Right hindlimb (tissue), 1 donor: Measurements from ENCODE around the gene SUCLG2.

Experiments used
- DNase-seq: peaks from one replicate; pipeline ENCODE4 v3.0.0-alpha.2; 2018

Gene SUCLG2

DNA sequence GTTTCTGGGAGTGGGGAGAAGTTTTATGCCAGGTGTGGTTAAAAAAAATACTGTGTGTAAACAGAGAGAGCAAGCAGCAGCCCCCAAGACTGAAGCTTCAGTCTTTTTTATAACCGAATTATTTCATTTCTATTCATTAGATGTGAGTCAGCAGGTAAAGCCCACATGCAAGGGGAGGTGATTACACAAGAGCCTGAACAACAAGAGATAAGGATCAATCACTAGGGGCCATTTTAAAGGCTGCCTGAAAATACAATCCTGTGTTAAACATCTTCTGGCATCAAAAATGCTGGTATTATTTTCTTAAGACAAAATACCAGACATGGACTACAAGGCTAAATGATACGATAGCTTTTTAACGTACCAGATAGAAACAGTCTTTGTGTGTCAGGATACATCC is 217.3 kb downstream of the SUCLG2 start:
- no peak for DNase-seq

DNA sequence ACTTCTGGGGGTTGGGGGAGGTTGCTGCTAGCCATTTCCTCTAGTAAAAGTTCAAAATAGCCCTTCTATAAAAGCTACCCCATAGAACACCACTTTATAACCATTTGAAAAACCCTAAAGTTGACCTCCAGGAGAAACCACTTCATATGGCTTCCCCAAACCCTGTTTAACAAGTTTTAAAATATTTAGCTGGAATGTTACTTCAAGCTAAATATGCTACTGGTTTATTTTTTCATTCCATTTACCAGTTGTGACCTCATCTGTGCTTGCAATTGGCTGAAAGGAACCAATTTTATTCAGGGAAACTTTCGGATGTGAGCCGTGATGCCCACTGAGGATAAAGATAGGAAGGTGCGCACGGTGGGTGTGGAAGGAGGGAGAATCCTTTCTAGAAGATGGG is 221.3 kb downstream of the SUCLG2 start:
- DNase-seq = no peak

DNA sequence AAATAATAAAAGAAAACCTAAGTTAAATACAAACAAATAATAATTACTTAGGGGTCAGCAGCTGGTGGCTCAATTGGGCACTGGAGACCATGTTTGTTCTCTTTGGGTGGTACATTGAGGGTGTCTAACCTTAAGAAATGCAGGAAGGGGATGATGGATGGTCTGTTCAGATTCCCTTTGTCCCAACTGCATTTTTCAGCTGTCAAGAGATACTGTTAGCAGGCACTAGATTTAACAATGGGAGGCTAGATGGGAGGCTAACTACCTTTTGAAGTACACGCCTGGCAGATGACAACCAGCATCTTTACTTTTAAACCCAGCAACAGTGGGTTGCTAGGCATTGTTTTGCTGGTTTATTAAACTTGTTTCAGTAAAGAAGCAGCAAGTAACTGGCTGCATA is 222.5 kb downstream of the SUCLG2 start:
- no peak for DNase-seq

DNA sequence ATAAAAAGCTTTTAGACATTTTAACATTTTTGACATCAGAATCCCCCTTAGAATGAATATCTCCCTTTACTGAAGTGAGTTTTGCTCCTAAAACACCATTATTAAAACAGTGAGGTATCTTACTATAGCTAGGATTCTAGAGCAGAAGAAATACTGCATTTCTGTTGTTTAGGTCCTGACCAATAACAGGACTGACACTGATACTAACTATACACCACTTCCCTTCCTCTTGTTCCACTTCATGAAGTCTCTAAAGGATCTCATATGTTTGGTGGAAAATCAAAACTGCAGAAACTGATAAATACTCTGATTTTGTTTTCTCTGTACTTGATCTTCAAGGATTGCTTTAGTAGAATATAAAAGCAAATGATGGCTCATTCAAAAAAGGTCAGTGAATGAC is 230.7 kb downstream of the SUCLG2 start:
- no peak for DNase-seq

DNA sequence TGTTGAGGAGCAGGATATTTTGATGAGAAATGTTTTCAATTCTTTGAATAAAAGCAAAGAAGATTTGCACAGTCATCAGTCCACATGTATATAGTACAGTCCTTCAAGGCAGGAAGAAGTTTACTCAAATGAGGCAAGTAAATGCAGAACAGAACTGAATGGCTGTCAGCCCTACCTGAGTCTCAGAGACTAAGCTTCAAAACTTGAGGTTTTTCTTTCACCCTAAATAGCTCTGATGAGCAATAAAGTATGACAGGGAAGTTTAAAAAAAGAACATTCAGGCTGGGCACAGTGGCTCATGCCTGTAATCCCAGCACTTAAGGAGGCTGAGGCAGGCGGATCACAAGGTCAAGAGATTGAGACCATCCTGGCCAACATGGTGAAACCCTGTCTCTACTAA is 232.5 kb downstream of the SUCLG2 start:
- no peak for DNase-seq

DNA sequence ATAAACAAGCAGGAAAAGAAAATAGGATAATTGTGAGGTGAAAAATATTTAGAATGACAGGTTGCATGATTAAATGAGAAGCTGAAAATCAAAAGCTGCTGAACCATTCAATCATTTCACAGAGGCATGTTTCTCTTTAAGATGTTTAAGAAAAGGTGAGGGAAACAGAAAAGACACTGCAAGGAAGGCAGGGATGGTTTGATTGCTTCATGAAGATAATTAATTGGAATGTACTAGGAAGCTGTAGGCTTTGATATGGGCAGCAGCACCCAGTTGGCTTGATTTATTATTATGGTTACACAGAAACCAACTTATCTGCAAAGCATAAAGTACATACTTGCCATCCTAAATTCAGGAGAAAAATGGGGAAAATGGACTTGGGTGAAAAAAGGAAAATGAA is 234.6 kb downstream of the SUCLG2 start:
- no peak for DNase-seq

DNA sequence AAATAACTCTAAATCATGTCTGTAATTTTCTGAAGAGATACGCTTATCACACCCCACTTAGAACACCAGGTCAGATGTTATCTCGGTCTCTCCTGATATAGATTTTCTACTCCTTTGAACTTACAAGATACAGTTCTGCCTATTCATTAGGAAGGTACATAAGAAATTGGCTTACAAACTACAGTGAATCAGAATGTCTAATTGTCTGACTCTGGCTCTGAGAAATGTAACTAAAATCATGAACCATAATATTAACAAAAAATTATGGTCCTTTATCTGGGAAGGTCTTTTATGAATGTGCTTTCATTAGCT is 235.2 kb downstream of the SUCLG2 start:
- DNase-seq = no peak

DNA sequence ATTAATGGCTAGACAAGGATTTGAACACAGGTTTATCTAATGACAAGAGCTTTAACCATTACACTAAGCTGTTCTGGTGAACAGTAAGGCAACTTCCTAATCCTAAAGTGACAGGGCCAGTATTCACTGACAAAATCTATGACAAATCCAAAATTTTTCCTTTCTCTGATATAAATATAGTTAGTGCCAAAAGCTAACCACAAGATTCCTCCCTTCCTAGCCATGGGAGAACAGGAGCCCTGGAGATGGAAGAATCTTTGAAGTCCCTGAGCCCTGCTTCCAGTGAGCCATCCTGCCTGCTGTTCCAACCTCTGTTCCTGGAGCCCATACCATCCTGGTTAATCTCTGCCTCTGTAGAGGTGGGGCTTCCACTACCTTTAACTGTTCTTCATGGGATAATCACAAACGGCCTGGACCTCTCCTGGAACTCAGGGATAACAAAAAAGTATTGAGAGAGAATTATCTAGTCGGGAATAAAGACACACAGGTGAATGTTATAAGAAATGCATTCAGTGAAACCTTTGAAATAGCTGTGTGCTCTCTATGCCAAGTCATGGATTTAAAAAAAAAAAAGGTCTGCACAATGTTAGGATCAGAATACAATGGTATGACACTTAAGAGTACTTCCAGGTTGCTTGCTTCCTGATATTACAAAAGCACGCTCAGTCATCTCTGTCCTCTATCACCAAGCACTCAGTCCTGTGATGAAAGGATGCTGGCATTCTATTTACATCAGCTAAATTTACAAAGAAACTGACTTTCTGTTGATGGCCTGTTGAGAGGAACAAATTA is 235.8 kb downstream of the SUCLG2 start:
- DNase-seq = no peak

DNA sequence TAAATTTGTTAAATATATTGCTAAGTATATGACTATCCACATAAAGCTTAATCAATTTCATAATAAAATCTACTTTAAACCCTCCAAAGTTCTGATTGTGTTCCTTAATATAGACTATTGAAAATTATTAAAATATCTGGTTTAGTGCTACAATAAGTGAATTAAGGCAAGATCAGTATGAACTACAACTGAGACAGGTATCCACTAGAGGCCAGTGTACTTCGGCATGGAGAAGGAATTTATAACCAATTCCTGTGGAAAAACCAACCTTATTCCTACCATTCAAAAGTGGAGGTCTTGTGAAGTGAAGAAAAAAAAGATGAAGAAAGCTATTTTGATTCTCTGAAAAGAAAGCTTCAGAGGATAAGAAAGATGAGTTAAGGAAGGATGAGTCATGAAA is 237.7 kb downstream of the SUCLG2 start:
- DNase-seq = no peak

DNA sequence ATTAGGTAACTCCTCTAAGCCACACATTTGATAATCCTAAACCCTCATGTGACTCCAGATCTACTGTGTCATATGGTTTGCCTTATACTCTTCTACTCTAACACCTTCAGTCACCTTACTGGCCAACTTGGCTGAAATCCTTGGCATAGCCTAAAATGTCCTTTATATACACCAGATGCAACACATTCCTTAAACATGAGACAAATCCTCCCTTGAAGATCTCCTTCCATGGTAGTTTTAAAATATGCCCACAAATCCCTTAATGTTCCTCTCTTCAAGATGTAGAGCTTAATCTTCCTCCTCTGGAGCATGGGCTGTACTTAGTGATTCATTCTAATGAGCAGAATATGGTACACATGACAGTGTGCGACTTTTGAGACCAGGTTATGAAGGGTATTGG is 238.9 kb downstream of the SUCLG2 start:
- DNase-seq = no peak

DNA sequence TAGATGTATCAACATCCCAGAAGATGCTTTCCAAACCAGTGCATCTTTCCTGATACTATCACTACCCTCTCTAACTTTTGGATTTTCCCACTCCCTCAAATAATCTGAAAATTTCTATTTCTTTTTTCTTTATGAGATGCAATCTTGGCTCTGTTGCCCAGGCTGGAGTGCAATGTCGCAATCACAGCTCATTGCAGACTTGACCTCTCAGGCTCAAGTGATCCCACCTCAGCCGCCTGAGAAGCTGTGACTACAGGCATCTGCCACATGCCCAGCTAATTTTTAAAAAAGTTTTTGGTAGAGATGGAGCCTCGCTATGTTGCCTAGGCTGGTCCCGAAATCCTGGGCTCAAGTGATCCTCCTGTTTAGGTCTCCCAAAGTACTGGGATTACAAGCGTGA is 239.7 kb downstream of the SUCLG2 start:
- DNase-seq = no peak

DNA sequence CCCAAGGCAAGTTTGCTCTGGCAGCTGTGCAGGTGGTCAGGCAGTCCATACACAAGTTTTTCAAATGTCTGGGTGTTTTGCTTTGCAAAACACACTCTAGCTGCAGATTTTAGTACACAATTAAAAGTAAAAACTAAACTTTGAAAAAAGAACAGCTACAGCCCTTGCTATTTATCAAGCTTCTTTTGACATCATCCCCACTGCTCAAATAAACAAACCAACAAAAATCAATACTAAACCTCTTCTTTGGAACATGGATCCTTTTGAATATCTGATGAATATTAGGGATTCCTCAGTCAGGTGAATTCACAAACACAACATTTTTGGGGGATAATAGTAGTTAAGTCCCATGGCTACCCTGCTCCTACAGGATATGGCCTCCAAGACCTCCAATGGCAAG is 249.2 kb downstream of the SUCLG2 start:
- no peak for DNase-seq

DNA sequence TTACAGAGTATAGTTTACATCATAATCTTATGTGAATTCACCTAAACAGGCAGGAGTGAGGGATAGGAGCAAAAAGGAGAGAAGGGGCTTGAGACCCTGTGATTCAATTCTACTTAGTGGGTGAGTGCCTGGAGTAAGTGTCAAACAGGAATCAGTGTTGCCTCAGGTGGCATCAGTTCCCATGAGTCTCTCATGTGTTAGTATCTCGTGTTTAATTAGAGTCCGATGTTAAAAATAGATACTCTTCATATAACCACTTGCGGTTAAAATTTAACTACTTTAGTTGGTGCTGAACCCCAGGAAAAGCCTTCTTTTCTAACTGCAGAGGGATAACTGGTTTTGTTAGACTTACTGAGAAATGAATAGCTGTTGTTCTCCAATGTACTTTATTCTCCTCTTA is 251.5 kb downstream of the SUCLG2 start:
- DNase-seq = no peak

DNA sequence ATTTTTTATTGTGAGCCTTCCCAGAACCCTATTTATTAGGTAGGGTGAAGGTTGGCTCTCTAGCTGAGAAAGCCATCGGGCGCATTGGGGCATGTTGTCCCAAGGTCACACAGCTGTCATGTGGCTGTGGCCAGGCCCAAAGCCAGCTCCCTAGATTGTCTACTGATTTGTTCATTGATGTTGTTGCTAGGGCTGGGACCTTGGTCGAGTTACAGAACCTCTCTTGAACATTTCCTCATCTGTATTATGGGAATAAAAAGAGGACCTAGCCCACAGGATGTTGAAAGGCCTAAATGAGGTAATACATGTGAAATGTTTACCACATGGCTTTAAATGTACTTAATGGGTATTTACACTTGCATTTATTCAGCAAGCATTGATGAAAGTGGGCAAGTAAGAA is 252.5 kb downstream of the SUCLG2 start:
- DNase-seq = no peak

DNA sequence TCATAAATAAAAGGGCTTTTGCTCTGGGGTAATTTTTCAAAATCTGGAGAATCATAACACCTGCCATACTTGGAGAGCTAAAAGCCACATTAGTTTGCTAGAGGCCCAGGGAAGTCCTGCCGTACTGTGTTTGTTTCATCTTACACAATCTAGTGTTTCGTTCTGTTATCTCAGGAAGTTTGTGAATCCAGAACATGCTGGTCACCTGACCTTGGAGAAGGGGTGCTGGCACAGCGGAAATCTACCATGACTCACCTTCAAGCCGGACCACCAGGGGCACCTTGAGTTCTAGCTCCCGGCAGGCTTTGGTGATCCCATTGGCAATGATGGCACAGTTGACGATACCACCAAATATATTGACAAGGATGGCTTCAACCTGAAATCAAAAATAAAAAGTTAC is 253.9 kb downstream of the SUCLG2 start:
- no peak for DNase-seq

DNA sequence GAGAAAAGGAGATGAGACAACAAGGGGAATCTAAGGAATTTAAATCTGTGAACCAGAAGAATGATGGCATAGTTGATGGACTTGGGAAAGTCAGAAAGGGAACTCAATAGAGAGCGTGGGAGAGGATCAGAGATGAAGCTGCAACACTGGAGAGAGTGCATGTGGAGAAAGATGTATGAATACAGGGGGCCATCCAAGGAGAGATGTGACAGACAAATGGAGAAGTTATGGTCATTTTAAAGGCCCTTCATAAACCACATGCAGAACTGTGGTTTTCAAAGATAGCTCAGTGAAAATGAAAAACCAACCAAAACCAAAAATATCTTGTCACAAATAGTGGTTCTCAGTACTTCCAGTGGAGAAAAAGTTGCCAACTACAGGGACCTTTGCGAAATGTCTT is 265.2 kb downstream of the SUCLG2 start:
- no peak for DNase-seq

DNA sequence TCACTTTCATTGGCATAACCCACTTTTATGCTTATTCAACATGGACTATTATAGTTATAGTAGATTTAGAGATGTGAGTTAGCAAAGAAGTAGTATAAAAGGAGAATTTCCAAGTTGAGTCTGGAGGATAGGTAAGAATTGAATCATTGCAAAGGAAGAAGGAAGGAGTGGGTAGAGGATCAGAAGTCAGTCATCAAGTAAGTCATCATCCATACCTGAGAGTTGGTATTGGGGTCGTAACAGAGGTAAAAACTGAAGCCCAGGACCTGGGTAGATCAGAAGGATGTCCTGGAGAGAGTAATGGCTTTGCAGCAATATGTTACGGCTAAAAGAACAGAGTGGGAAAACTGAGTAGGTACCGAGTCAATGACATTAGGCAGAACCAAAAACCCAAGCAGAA is 265.7 kb downstream of the SUCLG2 start:
- DNase-seq = no peak

DNA sequence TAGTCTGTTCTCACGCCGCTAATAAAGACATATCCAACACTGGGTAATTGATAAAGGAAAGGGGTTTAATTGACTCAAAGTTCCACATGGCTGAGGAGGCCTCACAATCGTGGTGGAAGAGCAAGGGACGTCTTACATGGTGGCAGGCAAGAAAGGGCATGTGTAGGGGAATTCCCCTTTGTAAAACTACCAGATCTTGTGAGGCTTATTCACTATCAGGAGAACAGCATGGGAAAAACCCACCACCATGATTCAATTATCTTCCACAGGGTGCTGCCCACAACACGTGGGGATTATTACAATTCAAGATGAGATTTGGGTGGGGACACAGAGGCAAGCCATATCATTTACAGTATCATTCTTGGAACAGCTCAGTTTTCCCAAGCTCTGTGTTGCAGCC is 268.0 kb downstream of the SUCLG2 start:
- DNase-seq = no peak

DNA sequence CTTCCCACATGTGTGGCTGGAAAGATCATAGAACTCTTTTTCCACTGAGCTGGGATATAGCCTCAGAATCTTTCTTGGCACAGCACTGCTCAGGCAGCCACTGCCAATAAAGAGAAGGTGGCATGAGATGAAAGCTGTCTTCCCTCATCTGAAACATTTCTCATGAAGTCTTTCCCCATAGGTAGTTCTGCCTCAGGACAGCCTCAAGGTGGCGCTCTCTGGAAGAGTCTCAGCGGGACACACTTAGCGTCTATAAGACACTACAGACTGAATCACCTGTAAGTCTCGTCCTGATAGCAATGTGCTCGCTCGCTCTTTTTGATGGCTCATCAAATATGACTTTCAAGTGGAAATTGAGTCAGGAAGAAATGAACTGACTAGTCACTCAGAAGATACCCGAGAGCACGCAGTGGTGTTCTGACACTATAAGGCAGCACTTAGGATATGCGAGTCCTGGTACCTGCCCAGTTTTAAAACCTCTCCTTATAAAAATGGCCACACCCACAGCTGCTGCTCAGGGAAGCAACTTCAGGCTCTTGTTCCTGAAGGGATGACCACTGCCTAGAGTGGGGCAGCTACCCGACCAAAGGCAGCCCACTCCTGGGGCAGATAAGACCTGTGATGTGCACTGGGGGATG is 269.5 kb downstream of the SUCLG2 start:
- DNase-seq = peak; percentile 60

DNA sequence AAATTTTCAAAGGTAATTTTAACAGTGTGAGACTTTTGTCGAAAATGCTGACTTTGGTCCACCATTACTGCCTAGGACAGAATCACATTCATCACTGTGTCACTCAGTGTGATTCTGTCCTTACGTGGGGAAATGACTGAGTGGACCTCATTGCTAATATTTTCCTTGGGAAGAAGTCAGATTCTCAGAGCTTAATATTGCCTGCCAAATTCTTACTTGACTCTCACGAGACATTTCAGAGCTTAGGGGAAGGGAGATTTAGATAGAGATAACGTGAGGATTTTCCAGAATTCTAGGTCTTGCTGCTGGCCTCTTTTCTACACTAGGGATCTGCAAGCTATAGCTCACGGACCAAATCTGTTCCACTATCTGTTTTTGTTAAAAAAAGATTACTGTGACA is 270.4 kb downstream of the SUCLG2 start:
- no peak for DNase-seq

DNA sequence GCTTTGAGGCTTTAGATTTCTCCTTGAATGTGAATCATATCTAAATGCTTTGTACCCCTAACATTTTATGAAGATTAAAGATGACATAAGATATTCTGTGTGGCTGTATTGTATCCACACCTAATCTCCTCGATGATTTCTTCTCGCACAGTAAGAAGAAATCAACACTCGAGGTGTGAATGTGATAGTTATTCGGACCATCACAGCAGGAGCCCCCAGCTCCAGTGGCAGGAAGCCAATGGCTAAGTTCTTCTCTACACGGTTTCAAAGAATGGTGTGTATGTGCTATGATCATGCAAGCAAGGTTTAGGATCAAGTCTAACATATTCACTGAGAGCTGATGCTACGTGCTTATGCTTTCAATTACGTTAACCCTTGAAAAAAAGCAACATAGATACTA is 271.0 kb downstream of the SUCLG2 start:
- DNase-seq = no peak

DNA sequence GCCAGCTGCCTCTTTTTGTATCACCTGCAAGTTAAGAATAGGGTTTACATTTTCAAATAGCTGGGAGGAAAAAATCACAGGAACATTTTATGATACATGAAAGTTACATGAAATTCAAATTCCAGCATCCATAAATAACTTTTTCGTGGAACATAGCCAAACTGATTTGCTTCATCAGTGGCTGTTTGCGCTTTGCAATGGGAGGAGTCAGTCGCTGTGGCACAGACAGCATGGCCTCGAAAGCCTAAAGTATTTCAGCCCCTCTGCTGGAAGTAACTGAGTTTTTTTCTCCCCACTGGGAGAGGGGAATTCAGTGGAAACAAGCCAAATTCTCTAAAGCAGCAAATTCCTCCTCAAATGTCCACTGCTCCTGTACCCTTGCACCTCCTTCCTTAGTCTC is 271.9 kb downstream of the SUCLG2 start:
- DNase-seq = no peak

DNA sequence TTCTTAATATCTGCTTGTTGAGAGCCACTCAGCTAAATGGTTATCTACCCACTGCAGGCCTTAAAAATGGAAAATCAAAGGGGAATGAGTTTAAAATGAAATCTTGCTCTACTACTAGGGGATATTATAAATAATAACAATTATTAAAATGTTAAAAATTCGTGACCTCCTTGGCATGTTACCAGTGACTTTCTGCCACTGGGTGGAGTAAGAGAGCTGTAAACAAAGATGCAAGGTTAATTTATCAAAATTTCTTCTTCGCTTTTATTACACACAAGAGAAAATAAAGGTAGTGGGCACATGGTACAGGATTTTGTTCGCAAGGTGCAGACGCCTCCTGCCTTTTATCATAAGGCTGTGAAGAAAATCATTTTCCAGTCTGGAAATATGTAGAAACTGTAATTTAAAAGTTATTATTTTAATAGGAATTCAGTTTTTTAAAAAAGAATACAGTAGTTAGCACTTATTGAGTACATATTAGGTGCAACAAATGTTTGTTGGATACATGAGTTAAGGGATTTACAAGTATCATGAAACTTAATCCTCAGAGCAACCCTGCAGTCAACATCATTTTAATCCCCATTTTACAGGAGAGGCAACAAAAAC is 272.6 kb downstream of the SUCLG2 start:
- no peak for DNase-seq

DNA sequence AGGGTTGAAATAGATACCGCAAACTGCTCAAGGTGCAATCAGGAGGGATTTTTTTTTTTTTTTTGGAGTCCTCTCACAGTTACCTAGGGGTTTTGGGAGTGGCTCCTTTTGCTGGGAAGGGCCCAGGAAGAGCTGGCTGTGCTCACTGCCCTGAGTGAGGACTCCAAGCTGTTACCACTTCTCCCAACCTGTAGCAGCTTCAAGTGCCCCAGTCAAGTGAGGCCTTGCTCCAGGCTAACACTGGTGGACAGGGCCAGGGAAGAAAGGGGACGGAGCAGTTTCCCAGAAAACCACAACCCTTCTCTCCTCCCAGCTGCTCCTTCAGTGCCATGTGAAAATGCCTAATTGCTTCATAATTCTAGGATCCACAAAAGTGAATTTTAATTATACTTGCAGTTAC is 274.3 kb downstream of the SUCLG2 start:
- DNase-seq = no peak

DNA sequence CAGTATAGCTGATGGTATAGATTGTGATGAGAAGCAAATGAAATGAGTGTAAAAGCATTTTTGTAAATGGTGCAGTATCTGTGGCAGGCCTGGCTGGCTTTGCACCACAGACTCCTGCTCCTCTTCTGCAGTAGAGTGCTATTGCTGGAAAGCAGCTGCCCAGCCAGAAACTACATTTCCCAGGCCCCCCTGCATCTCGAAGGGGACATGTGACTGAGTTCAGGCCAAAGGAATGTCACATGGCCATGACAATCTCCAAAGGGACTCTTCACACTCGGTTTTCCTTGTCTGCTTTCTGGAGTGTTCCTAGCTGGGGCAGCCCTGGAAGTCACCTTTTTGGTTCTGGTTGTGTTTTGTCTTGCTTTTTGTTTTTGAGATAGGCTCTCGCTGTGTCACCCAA is 277.1 kb downstream of the SUCLG2 start:
- DNase-seq = no peak
